GM19395 (cell line): ENCODE results near the gene CYREN.

Experiments
- ATAC-seq: cut with Tn5 transposase; IDR thresholded peaks from one replicate; pipeline ENCODE4 v1.9.1; 2021; ENCODE audit warnings: mild to moderate bottlenecking, moderate library complexity; ENCODE audit not compliant: unreplicated experiment

The CYREN gene

GRCh38 chr7:135170274-135170997 lies at the start of gene CYREN:
TSS of gene CYREN (minus strand) at chr7:135170707. CDS start at chr7:135168922, 1,785 bp downstream.
- peak; percentile 71 for ATAC-seq

GRCh38 chr7:135217645-135218509 lies 47.4 kb upstream of the CYREN start:
- no peak for ATAC-seq

- no peak for ATAC-seq
These were observed 45.2 kb upstream of the CYREN start for GRCh38 chr7:135215698-135216097.

- no peak for ATAC-seq
These were observed 44.7 kb upstream of the CYREN start for GRCh38 chr7:135215180-135215579.

GRCh38 chr7:135213831-135214230 lies 43.3 kb upstream of the CYREN start:
- ATAC-seq: no peak

GRCh38 chr7:135211946-135212685 lies 41.6 kb upstream of the CYREN start:
- peak; percentile 36 for ATAC-seq

- ATAC-seq: peak; percentile 78
These were observed 40.9 kb upstream of the CYREN start, which contains the start of gene WDR91 for GRCh38 chr7:135211179-135211945. TSS of gene WDR91 (minus strand) at chr7:135211526. CDS start at chr7:135211502, 24 bp downstream.

GRCh38 chr7:135210888-135211178 lies 40.3 kb upstream of the CYREN start:
- peak; percentile 4 for ATAC-seq

- no peak for ATAC-seq
These were observed 38.8 kb upstream of the CYREN start for GRCh38 chr7:135209225-135209834.

- no peak for ATAC-seq
These were observed 37.7 kb upstream of the CYREN start for GRCh38 chr7:135208102-135208793.

- ATAC-seq: peak; percentile 29
These were observed 37.0 kb upstream of the CYREN start for GRCh38 chr7:135207406-135208101.

GRCh38 chr7:135206941-135207391 lies 36.5 kb upstream of the CYREN start:
- peak; percentile 39 for ATAC-seq

GRCh38 chr7:135205850-135206249 lies 35.3 kb upstream of the CYREN start:
- ATAC-seq: no peak

- no peak for ATAC-seq
These were observed 34.4 kb upstream of the CYREN start for GRCh38 chr7:135204876-135205275.

- no peak for ATAC-seq
These were observed 33.8 kb upstream of the CYREN start for GRCh38 chr7:135204341-135204749.

- ATAC-seq: no peak
These were observed 30.8 kb upstream of the CYREN start for GRCh38 chr7:135201350-135201749.

- no peak for ATAC-seq
These were observed 30.4 kb upstream of the CYREN start for GRCh38 chr7:135200821-135201331.

- ATAC-seq: no peak
These were observed 28.9 kb upstream of the CYREN start for GRCh38 chr7:135199439-135199838.
